ENCODE measurements around the gene ELOVL5.

DNA sequence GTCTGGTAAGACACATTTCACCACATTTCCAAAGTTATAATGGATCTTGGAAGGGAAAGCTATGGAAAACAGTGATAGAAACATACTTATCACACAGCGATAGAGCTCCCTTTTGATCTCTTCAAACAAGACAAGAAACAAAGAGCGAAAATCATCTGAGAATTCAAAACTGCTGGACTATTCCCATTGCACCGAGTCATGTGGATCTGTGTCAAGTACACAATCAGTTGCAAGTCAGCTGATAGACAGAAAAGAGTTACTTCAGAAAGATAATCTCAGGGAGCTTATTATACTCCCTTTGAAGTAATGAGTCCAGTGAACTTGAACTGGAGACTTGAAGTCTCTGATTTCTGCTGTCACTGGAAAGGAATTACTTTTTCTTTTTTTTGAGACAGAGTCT, 110.4 kb downstream of the ELOVL5 start:
- TF ChIP-seq EZH2 (IDR thresholded peaks at IDR 0.05; ENCODE audit: insufficient read depth, low read length), result no peak
- TF ChIP-seq, protein P1, sequence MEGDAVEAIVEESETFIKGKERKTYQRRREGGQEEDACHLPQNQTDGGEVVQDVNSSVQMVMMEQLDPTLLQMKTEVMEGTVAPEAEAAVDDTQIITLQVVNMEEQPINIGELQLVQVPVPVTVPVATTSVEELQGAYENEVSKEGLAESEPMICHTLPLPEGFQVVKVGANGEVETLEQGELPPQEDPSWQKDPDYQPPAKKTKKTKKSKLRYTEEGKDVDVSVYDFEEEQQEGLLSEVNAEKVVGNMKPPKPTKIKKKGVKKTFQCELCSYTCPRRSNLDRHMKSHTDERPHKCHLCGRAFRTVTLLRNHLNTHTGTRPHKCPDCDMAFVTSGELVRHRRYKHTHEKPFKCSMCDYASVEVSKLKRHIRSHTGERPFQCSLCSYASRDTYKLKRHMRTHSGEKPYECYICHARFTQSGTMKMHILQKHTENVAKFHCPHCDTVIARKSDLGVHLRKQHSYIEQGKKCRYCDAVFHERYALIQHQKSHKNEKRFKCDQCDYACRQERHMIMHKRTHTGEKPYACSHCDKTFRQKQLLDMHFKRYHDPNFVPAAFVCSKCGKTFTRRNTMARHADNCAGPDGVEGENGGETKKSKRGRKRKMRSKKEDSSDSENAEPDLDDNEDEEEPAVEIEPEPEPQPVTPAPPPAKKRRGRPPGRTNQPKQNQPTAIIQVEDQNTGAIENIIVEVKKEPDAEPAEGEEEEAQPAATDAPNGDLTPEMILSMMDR (IDR thresholded peaks at IDR 0.05; ENCODE audit: insufficient read depth, low read depth, low read length), result no peak

Data from astrocyte (in vitro differentiated cells and primary cell).